AG04449 (cell line): ENCODE measurements around the gene TACC3.

ENCODE experiments used
- CTCF ChIA-PET: fragments of 350-600 bp; formaldehyde crosslinking; extraction: SDS; loops from one replicate; lab custom pipeline; 2021; ENCODE audit warnings: antibody characterized with exemption; lab: Yijun Ruan, JAX
- POLR2A ChIA-PET: fragments of 400-600, 350-600 bp; formaldehyde crosslinking; extraction: SDS; loops from one replicate; lab custom pipeline; 2020; ENCODE audit warnings: antibody characterized with exemption, inconsistent platforms; lab: Yijun Ruan, JAX
- DNase-seq: peaks from one replicate; pipeline ENCODE4 v3.0.0-alpha.2; 2010; ENCODE audit warnings: low read depth, low spot score
- H3K4me3 ChIP-seq: 2 replicates; pipeline ENCODE4 v1.5.1; 2011; ENCODE audit warnings: low read depth, mild to moderate bottlenecking, control low read depth, low read length
- CTCF ChIP-seq: IDR thresholded peaks from one replicate; pipeline ENCODE4 v1.5.1; 2011; ENCODE audit warnings: mild to moderate bottlenecking, moderate library complexity, low read length, control low read depth, inconsistent platforms; ENCODE audit not compliant: insufficient read depth; ENCODE audit errors: missing control alignments

The TACC3 gene

DNA sequence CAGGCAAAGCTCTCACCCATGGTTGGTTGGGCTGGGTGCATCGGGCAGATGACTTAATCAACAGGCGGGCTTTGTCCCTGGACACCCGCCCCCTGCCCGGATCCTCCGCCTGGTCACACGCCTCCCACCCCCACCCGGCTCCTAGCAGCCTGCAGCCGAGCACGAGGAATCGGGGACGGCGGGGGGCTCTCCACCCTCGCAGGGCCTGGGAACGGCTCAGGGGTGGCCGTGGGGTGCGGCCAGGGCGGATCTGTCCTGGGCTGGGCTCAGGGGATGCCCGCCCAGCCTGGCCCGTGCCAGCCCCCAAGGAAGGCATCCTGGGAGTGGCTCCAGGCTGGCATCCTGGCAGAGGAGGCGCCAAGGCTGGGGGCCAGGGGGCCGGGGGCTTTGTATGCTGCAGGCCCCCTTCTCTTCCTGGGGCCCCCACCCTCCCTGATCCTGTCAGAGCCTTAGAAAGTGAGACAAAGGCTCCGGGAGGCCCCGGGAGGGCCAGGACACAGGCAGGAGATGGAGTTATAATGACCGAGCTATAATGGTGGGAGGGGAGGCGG lies 39.3 kb downstream of the TACC3 start:
- no peak for TF ChIP-seq CTCF
- ChIA-PET CTCF (interaction anchor here (1.6 to 1.7 kb wide), 2 partner anchors 49 to 139 kb away, joined by 4 to 6 read pairs; no protein-coding TSS in a partner anchor), POLR2A (no interaction called here)
- H3K4me3 ChIP-seq, result no peak overlapping the region
- DNase-seq, result no peak

- CTCF ChIA-PET, result interaction anchor here (1.6 kb wide), 1 partner anchor 138 kb away, joined by 6 read pairs; no protein-coding TSS in a partner anchor
- POLR2A ChIA-PET, result no interaction called here
- no peak overlapping the region for H3K4me3 ChIP-seq
- no peak for DNase-seq
- no peak for TF ChIP-seq CTCF
These were observed 39.9 kb downstream of the TACC3 start for GRCh38 chr4:1761130-1761689.

DNA sequence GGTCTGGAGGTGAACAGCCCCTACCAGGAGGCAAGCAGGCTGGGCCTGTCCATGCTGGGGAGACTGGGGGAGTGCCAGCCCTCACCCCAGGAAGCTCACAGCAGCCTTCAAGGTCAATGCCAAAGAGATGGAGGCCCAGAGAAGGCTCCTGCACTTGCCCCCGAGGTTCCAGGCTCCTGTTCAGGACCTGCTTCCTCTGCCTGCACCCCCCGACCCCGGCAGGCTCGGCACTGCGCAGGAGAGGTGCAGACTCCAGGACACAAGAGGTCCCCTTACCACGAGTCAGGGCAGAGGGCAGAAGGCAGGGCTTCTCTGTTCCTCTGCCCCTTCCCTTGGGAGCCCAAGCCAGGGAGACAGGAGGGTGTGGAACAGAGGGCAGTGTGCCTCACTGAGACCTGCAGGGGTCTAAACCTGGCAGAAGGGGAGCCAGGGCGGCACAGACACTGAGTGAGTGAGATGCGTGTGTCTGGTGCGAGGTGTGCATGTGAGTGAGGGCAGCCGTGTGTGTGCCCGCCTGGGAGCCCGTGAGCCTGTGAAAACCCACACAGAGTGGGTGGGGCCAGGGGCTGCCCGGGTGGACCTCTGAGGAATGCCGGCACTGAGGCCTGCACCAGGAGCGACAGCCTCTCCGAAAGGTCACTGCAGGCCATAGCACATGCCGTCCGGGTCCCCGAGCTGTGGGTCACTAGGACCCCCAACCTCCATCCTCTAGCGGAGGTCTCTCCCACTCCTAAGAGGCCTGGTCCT lies 41.1 kb downstream of the TACC3 start:
- ChIA-PET POLR2A (no interaction called here), CTCF (interaction anchor here (0.6 to 1.3 kb wide), 4 partner anchors 10 to 14 kb away, joined by 3 to 5 read pairs (median 3); no protein-coding TSS in a partner anchor)
- DNase-seq, result no peak
- no peak overlapping the region for H3K4me3 ChIP-seq
- TF ChIP-seq CTCF, result no peak

- DNase-seq, result no peak
- CTCF ChIA-PET, result interaction anchor here (0.6 to 1.7 kb wide), 3 partner anchors 12 to 15 kb away, joined by 3 to 5 read pairs (median 4); no protein-coding TSS in a partner anchor
These were observed 41.8 kb downstream of the TACC3 start for GRCh38 chr4:1763070-1763549.

DNA sequence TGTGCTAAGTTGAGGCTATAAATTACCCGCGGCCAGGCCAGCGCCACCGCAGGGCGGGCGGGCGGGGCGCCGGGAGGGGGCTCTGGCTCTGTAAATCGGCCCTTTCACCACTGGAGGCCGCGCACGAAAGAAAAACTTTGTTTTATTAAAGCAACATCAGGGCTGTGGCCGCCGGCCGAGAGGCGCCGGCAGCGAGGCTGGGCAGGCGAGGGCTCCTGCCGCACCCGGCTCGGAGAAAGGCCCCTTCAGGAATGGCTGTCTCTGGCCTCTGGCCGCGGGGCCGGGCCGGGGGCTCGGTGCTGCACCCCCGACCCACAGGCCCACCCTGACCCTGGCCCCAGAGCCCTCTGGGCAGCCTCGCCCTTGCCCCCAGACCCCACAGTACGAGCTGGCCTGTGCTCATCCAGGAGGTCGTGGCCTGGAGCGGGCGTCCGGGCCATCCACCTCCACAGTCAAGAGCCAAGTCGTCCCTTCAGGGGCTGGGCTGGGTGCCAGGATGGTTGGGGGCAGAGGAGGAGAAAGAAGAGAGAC lies 42.3 kb downstream of the TACC3 start:
- no peak overlapping the region for H3K4me3 ChIP-seq
- POLR2A ChIA-PET, result no interaction called here
- TF ChIP-seq CTCF, result no peak
- CTCF ChIA-PET, result interaction anchor here (1.1 to 1.7 kb wide), 3 partner anchors 11 to 14 kb away, joined by 3 to 5 read pairs (median 4); no protein-coding TSS in a partner anchor
- no peak for DNase-seq

More at GRCh38 chr4:1763070-1763549, 41.8 kb downstream of the TACC3 start:
- POLR2A ChIA-PET, result no interaction called here
- no peak overlapping the region for H3K4me3 ChIP-seq
- TF ChIP-seq CTCF, result no peak

DNA sequence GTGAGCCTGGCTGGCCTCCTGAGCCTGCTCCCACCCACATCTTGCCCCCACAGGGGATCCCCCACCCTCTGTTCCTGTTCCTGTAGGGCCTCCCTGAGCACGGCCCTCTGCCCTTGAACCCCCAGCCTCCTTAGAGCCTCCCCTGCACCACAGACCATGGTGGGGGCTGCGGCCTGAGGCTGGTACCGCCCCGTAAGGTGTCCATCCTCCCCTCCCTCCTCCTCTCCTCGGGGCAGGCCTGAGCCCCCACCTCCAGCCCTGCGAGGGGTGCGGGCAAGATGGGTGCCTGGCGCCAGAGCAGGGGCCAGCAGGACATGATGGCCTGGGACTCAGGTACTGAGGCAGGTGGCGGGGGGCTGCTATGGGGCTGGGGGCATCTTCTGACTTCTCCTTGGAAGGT lies 43.3 kb downstream of the TACC3 start:
- no peak for DNase-seq
- H3K4me3 ChIP-seq, result no peak overlapping the region
- ChIA-PET POLR2A (no interaction called here), CTCF (interaction anchor here (0.7 to 1.8 kb wide), 7 partner anchors 10 to 146 kb away, joined by 3 to 5 read pairs (median 3); no protein-coding TSS in a partner anchor)
- TF ChIP-seq CTCF, result no peak
